Body of pancreas (tissue), 4 donors: ENCODE measurements around the gene CELF6. TPM values are rescaled to one million over a fixed set of nuclear protein-coding genes. Genes with fewer than 3 reads are reported as not detected.

ENCODE experiments used
- ATAC-seq: fragments of 150-250 bp; one replicate; pipeline ENCODE4 v1.9.1; 2016
- DNase-seq, 4 donors: peaks; one replicate each; pipeline ENCODE4 v3.0.0-alpha.2; 2019
- H3K27ac ChIP-seq, 4 donors: fragments of 200-600 bp; sonication (generic); 1 replicate in 3 of 4; 2 replicates in 1 of 4; pipeline versions ENCODE4 v1.5.1 to v1.6.1; 2016 to 2019; ENCODE audit warnings: mild to moderate bottlenecking in 1 of 4, mixed read lengths in 1 of 4, moderate library complexity in 1 of 4
- H3K27me3 ChIP-seq, 2 donors: fragments of 200-600 bp; sonication (generic); one replicate each; pipeline ENCODE4 v1.6.0; 2016; ENCODE audit warnings: mild to moderate bottlenecking in 1 of 2
- H3K36me3 ChIP-seq, 2 donors: fragments of 200-600 bp; sonication (generic); replicated peaks in 1 of 2; 2 replicates each; pipeline ENCODE4 v1.5.1; 2016; ENCODE audit warnings: low read depth in 2 of 2; ENCODE audit not compliant: insufficient read depth in 1 of 2
- H3K4me1 ChIP-seq: fragments of 200-600 bp; sonication (generic); one replicate; pipeline ENCODE4 v1.6.0; 2016
- H3K4me3 ChIP-seq, 2 donors: fragments of 200-600 bp; sonication (generic); 1 replicate in 1 of 2; 2 replicates in 1 of 2; pipeline ENCODE4 v1.5.1; 2016 to 2019
- H3K9me3 ChIP-seq, 3 donors: fragments of 200-600 bp; sonication (generic); 1 replicate in 2 of 3; 2 replicates in 1 of 3; pipeline ENCODE4 v1.5.1; 2016
- CTCF ChIP-seq, 7 experiments: fragments of 450-650 bp in 4 of 7; fragments of 200-600 bp in 3 of 7; sonication (generic) in 3 of 7; IDR thresholded peaks; one replicate each; pipeline ENCODE4 v1.5.1; 2016 to 2019; ENCODE audit warnings: antibody characterized with exemption in 7 of 7
- POLR2A ChIP-seq, 3 donors: fragments of 450-650 bp; IDR thresholded peaks; one replicate each; pipeline ENCODE4 v1.6.1; 2016; ENCODE audit warnings: antibody characterized with exemption in 3 of 3, mild to moderate bottlenecking in 2 of 3
- WGBS, 2 donors: methylation state at CpG; one replicate each; pipeline ENCODE4 v1.1.5; 2017; 5-methylcytosine and 5-hydroxymethylcytosine counted together
- intact Hi-C: fragments of 100-400 bp; cut with DNase I; formaldehyde crosslinking; loops from one replicate; pipeline ENCODE4 v1.15.1; 2023
- total RNA-seq, 2 donors: library from RNA; depleted of rRNA; stranded (reverse); fragments of >200 nt; gene quantifications; one replicate each; pipeline ENCODE4 v1.1.0, GENCODE V29; 2016

Gene CELF6
- total RNA-seq, 2 donors from 2014 or later: 4.2 to 7.9 TPM

GRCh38 chr15:72288796-72289596 is 31.0 kb downstream of the CELF6 start:
- Histone ChIP-seq H3K4me1 (no peaks in the 10 kb centered on the region), H3K9me3 (no peaks in the 10 kb centered on the region), H3K36me3 (no peaks in the 10 kb centered on the region), H3K27ac (no peak overlapping the region), H3K4me3 (no peak overlapping the region), H3K27me3 (no peaks in the 10 kb centered on the region)
- intact Hi-C loops: no loop called here
- DNase-seq: no peak
- 89 to 92% methylated on average over 22 to 34 of the region's 49 CpGs for WGBS, 2 donors
- TF ChIP-seq CTCF (IDR thresholded peaks at IDR 0.05) (no peak), POLR2A (IDR thresholded peaks at IDR 0.05) (no peak)
- no peak for ATAC-seq

- Histone ChIP-seq H3K4me3 (no peak overlapping the region), H3K27me3 (no peaks in the 10 kb centered on the region), H3K36me3 (no peaks in the 10 kb centered on the region), H3K9me3 (no peaks in the 10 kb centered on the region), H3K4me1 (no peaks in the 10 kb centered on the region), H3K27ac (no peak overlapping the region)
- intact Hi-C loops: no loop called here
- ATAC-seq (peak; percentile 66), DNase-seq (peak; percentile 59 to 70 (median 65))
- WGBS, 2 donors: 34 to 42% methylated on average over 10 of the region's 10 CpGs
- no peak for TF ChIP-seq POLR2A (IDR thresholded peaks at IDR 0.05)
- peak; percentile 56 to 73 (median 66) for TF ChIP-seq CTCF (IDR thresholded peaks at IDR 0.05)
These were observed 33.9 kb downstream of the CELF6 start for GRCh38 chr15:72285927-72286516.

GRCh38 chr15:72285402-72285801 is 34.6 kb downstream of the CELF6 start:
- intact Hi-C loops: no loop called here
- 51 to 53% methylated on average over 3 of the region's 3 CpGs for WGBS, 2 donors
- H3K27ac ChIP-seq: no peak overlapping the region
- ATAC-seq (no peak), DNase-seq (no peak)
- H3K27me3 ChIP-seq: no peaks in the 10 kb centered on the region
- H3K36me3 ChIP-seq: no peaks in the 10 kb centered on the region
- H3K4me3 ChIP-seq: no peak overlapping the region
- TF ChIP-seq CTCF (IDR thresholded peaks at IDR 0.05) (no peak), POLR2A (IDR thresholded peaks at IDR 0.05) (no peak)
- H3K4me1 ChIP-seq: no peaks in the 10 kb centered on the region
- H3K9me3 ChIP-seq: no peaks in the 10 kb centered on the region

- ATAC-seq (no peak), DNase-seq (no peak)
- 54 to 77% methylated on average over 1 of the region's 1 CpG for WGBS, 2 donors
- Histone ChIP-seq H3K27me3 (no peaks in the 10 kb centered on the region), H3K36me3 (no peaks in the 10 kb centered on the region), H3K27ac (no peak overlapping the region), H3K4me3 (no peak overlapping the region), H3K4me1 (no peaks in the 10 kb centered on the region), H3K9me3 (no peaks in the 10 kb centered on the region)
- TF ChIP-seq POLR2A (IDR thresholded peaks at IDR 0.05): no peak
- TF ChIP-seq CTCF (IDR thresholded peaks at IDR 0.05): no peak
- intact Hi-C loops: loop anchor here (5.0 kb wide), 1 partner anchor 82 kb away; no protein-coding TSS in a partner anchor
These were observed 35.2 kb downstream of the CELF6 start for GRCh38 chr15:72284781-72285180.
